ENCODE data around the gene KPNA1. TPM values are rescaled to one million over a fixed set of nuclear protein-coding genes. Genes with fewer than 3 reads are reported as not detected.

Gene KPNA1
- total and polyA plus RNA-seq, 2 of the 13 experiments (the other 11 are each of a cell fraction or from before 2014, with no cell fraction given): 15.4 to 30.0 TPM

DNA sequence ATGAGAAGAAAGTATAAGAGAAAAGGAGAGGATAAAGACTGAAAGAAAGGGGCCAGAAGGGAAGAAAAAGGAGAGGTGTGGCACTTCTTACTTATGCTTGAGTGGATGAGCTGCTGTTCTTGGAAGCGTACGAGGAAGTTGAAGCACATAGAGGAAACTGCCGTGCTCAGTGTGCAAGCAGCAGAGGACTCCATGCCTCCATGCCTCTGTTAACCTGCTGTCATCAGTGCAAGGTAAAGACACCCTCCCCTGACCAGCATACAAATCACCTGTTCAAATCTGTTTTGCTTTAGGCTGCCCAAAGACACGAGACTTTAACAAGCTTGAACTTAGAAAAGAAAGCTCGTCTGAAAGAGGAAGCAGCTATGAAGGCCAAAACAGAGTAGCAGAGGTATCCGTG lies 105.3 kb downstream of the KPNA1 start:
- intact Hi-C loops (cut with micrococcal nuclease; ENCODE audit: unreplicated experiment): no loop called here
- in situ Hi-C loops (cut with HindIII; ENCODE audit: extremely low pct_ligation_motif_present, low pct_unique_long_range_greater_than_20kb): no loop called here
- FAIRE-seq (no peak), DNase-seq (ENCODE audit: low spot score) (no peak), ATAC-seq (no peak)
- H3K27ac ChIP-seq (ENCODE audit: extremely low read length, insufficient read depth, low read length): no peak overlapping the region
- TF ChIP-seq NFIC (IDR thresholded peaks at IDR 0.05; ENCODE audit: low read length) (no peak), RAD51 (IDR thresholded peaks at IDR 0.05; ENCODE audit: borderline replicate concordance) (no peak), BHLHE40 (IDR thresholded peaks at IDR 0.05; ENCODE audit: low read length) (no peak), ZNF556 (CRISPR knock-in tag; IDR thresholded peaks at IDR 0.05; ENCODE audit: borderline replicate concordance) (no peak), MBD4 (IDR thresholded peaks at IDR 0.05; ENCODE audit: borderline replicate concordance, low read length) (no peak), NCOR1 (IDR thresholded peaks at IDR 0.05; ENCODE audit: borderline replicate concordance, low read length) (no peak), NPAS2 (CRISPR knock-in tag; IDR thresholded peaks at IDR 0.05; ENCODE audit: borderline replicate concordance) (no peak), ZNF564 (CRISPR knock-in tag; IDR thresholded peaks at IDR 0.05) (no peak), ZKSCAN5 (CRISPR knock-in tag; IDR thresholded peaks at IDR 0.05) (no peak), MTF2 (CRISPR knock-in tag; IDR thresholded peaks at IDR 0.05; ENCODE audit: borderline replicate concordance) (no peak), ZNF660 (CRISPR knock-in tag; IDR thresholded peaks at IDR 0.05; ENCODE audit: borderline replicate concordance, low read depth) (no peak), HNRNPLL (IDR thresholded peaks at IDR 0.05; ENCODE audit: low read depth, low read length, poor library complexity, severe bottlenecking) (no peak)
- TF ChIP-seq, protein P1, sequence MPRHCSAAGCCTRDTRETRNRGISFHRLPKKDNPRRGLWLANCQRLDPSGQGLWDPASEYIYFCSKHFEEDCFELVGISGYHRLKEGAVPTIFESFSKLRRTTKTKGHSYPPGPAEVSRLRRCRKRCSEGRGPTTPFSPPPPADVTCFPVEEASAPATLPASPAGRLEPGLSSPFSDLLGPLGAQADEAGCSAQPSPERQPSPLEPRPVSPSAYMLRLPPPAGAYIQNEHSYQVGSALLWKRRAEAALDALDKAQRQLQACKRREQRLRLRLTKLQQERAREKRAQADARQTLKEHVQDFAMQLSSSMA (CRISPR knock-in tag; IDR thresholded peaks at IDR 0.05): no peak
- TF ChIP-seq, protein P2, sequence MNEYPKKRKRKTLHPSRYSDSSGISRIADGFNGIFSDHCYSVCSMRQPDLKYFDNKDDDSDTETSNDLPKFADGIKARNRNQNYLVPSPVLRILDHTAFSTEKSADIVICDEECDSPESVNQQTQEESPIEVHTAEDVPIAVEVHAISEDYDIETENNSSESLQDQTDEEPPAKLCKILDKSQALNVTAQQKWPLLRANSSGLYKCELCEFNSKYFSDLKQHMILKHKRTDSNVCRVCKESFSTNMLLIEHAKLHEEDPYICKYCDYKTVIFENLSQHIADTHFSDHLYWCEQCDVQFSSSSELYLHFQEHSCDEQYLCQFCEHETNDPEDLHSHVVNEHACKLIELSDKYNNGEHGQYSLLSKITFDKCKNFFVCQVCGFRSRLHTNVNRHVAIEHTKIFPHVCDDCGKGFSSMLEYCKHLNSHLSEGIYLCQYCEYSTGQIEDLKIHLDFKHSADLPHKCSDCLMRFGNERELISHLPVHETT (CRISPR knock-in tag; conservative IDR thresholded peaks at IDR 0.05): no peak
- TF ChIP-seq, protein P3, sequence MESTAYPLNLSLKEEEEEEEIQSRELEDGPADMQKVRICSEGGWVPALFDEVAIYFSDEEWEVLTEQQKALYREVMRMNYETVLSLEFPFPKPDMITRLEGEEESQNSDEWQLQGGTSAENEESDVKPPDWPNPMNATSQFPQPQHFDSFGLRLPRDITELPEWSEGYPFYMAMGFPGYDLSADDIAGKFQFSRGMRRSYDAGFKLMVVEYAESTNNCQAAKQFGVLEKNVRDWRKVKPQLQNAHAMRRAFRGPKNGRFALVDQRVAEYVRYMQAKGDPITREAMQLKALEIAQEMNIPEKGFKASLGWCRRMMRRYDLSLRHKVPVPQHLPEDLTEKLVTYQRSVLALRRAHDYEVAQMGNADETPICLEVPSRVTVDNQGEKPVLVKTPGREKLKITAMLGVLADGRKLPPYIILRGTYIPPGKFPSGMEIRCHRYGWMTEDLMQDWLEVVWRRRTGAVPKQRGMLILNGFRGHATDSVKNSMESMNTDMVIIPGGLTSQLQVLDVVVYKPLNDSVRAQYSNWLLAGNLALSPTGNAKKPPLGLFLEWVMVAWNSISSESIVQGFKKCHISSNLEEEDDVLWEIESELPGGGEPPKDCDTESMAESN (CRISPR knock-in tag; conservative IDR thresholded peaks at IDR 0.05): no peak
- TF ChIP-seq, protein P4, sequence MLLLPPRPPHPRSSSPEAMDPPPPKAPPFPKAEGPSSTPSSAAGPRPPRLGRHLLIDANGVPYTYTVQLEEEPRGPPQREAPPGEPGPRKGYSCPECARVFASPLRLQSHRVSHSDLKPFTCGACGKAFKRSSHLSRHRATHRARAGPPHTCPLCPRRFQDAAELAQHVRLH (CRISPR knock-in tag; IDR thresholded peaks at IDR 0.05; ENCODE audit: borderline replicate concordance, low read depth): no peak
- H3K9ac ChIP-seq (ENCODE audit: insufficient read depth, low read depth, low read length): no peak overlapping the region
- H4K20me1 ChIP-seq (ENCODE audit: insufficient read depth, low read length): no peaks in the 10 kb centered on the region; the same call in 1 of the 2 replicates
- H3K4me1 ChIP-seq (ENCODE audit: insufficient read depth, low read length): peaks cover 12% of the 10 kb centered on the region
- H3K79me2 ChIP-seq (ENCODE audit: insufficient read depth, low read length): peaks cover 8% of the 10 kb centered on the region
- H3K4me3 ChIP-seq (replicated peaks in 1 of 3; ENCODE audit: insufficient read depth in 1 of 3, low read depth in 2 of 3, low read length in 3 of 3): no peak overlapping the region
- 99% methylated on average over 6 of the region's 6 CpGs for WGBS (ENCODE audit: low lambda C conversion rate)
- H3K27me3 ChIP-seq (ENCODE audit: control insufficient read depth in 1 of 2, insufficient read depth in 2 of 2, low read length in 2 of 2): no peaks in the 10 kb centered on the region
- ChIA-PET CTCF (ENCODE audit: low intra/inter-chr PET ratio, low total read pairs) (no interaction called here), POLR2A (no interaction called here)
- peaks cover 23 to 69% of the 10 kb centered on the region in 2 experiments for H3K36me3 ChIP-seq (replicated peaks in 1 of 2; ENCODE audit: control insufficient read depth in 1 of 2, insufficient read depth in 2 of 2, low read length in 2 of 2)
- no peak overlapping the region for H3K4me2 ChIP-seq (ENCODE audit: low read depth, low read length)
- no peaks in the 10 kb centered on the region for H3K9me3 ChIP-seq (ENCODE audit: low read length)
- no peak overlapping the region for H2AFZ ChIP-seq (ENCODE audit: low read length)
- BruUV-seq (replicated peaks): no TSS peak

All from HepG2 (cell line).